Trophoblast cell (in vitro differentiated cells and primary cell): ENCODE results near the gene NPIPA3.
"Not testable (repeated sequence)": the region's sequence is repeated elsewhere in the genome, so short reads cannot be mapped to it uniquely, and the experiment has no call there.

Source experiments
- DNase-seq, 2 donors: peaks; one replicate each; pipeline ENCODE4 v3.0.0-alpha.2; 2016
- H2AFZ ChIP-seq: 2 replicates; pipeline ENCODE4 v1.6.1; 2013; ENCODE audit warnings: low read length, moderate library complexity, mild to moderate bottlenecking; ENCODE audit not compliant: insufficient read depth, poor library complexity
- H2AK5ac ChIP-seq: 2 replicates; pipeline ENCODE4 v1.6.1; 2013; ENCODE audit warnings: mild to moderate bottlenecking, low read length
- H2BK120ac ChIP-seq: 2 replicates; pipeline ENCODE4 v1.6.1; 2013; ENCODE audit warnings: low read length, mild to moderate bottlenecking, moderate library complexity; ENCODE audit not compliant: insufficient read depth, poor library complexity
- H2BK12ac ChIP-seq: 2 replicates; pipeline ENCODE4 v1.6.1; 2013; ENCODE audit warnings: mild to moderate bottlenecking, low read length, moderate library complexity
- H2BK5ac ChIP-seq: 2 replicates; pipeline ENCODE4 v1.6.1; 2013; ENCODE audit warnings: low read length, low read depth, moderate library complexity, mild to moderate bottlenecking; ENCODE audit not compliant: poor library complexity
- H3K14ac ChIP-seq: 2 replicates; pipeline ENCODE4 v1.6.1; 2013; ENCODE audit warnings: mild to moderate bottlenecking, low read length
- H3K18ac ChIP-seq: 2 replicates; pipeline ENCODE4 v1.6.1; 2013; ENCODE audit warnings: mild to moderate bottlenecking, low read length
- H3K23ac ChIP-seq: 2 replicates; pipeline ENCODE4 v1.6.1; 2013; ENCODE audit warnings: low read length
- H3K27ac ChIP-seq: 2 replicates; pipeline ENCODE4 v1.5.1; 2013; ENCODE audit warnings: low read depth, mild to moderate bottlenecking, inconsistent platforms, low read length, moderate library complexity
- H3K27me3 ChIP-seq: 2 replicates; pipeline ENCODE4 v1.6.1; 2013; ENCODE audit warnings: inconsistent platforms, mild to moderate bottlenecking, low read length, moderate library complexity; ENCODE audit not compliant: insufficient read depth
- H3K36me3 ChIP-seq, 2 experiments: 1 replicate in 1 of 2; 2 replicates in 1 of 2; pipeline ENCODE4 v1.6.1; 2013; ENCODE audit warnings: low read length in 2 of 2, mild to moderate bottlenecking in 2 of 2, moderate library complexity in 1 of 2; ENCODE audit not compliant: insufficient read depth in 2 of 2, control insufficient read depth in 1 of 2
- H3K4ac ChIP-seq: 2 replicates; pipeline ENCODE4 v1.6.1; 2013; ENCODE audit warnings: low read depth, mild to moderate bottlenecking, low read length, moderate library complexity
- H3K4me1 ChIP-seq, 2 experiments: 1 replicate in 1 of 2; 2 replicates in 1 of 2; pipeline ENCODE4 v1.6.1; 2013; ENCODE audit warnings: low read length in 2 of 2, mild to moderate bottlenecking in 2 of 2, moderate library complexity in 1 of 2; ENCODE audit not compliant: insufficient read depth in 2 of 2, control insufficient read depth in 1 of 2
- H3K4me2 ChIP-seq: 2 replicates; pipeline ENCODE4 v1.6.1; 2013; ENCODE audit warnings: inconsistent platforms, mild to moderate bottlenecking, low read length, moderate library complexity
- H3K4me3 ChIP-seq: 2 replicates; pipeline ENCODE4 v1.5.1; 2013; ENCODE audit warnings: mild to moderate bottlenecking, low read depth, low read length, inconsistent platforms
- H3K79me1 ChIP-seq: one replicate; pipeline ENCODE4 v1.6.1; 2013; ENCODE audit warnings: low read length
- H3K79me2 ChIP-seq: 2 replicates; pipeline ENCODE4 v1.6.1; 2013; ENCODE audit warnings: low read length, mild to moderate bottlenecking; ENCODE audit not compliant: control insufficient read depth, insufficient read depth, poor library complexity
- H3K9ac ChIP-seq: 2 replicates; pipeline ENCODE4 v1.6.1; 2013; ENCODE audit warnings: mild to moderate bottlenecking, low read length
- H3K9me3 ChIP-seq: 2 replicates; pipeline ENCODE4 v1.6.1; 2013; ENCODE audit warnings: low read depth, mild to moderate bottlenecking, control low read depth, inconsistent platforms, low read length; ENCODE audit not compliant: insufficient read depth
- H4K12ac ChIP-seq: 2 replicates; pipeline ENCODE4 v1.6.1; 2013; ENCODE audit warnings: low read depth, mild to moderate bottlenecking, low read length, moderate library complexity
- H4K8ac ChIP-seq: 2 replicates; pipeline ENCODE4 v1.6.1; 2013; ENCODE audit warnings: low read depth, mild to moderate bottlenecking, low read length, moderate library complexity
- H4K91ac ChIP-seq: one replicate; pipeline ENCODE4 v1.6.1; 2013; ENCODE audit warnings: low read depth, mild to moderate bottlenecking, low read length, moderate library complexity
- WGBS: extraction: QIAGEN DNeasy Blood & Tissue Kit; methylation state at CpG from one replicate; pipeline ENCODE4 v1.1.7; 2013; ENCODE audit warnings: missing lambda C conversion rate; ENCODE audit not compliant: insufficient read length, insufficient coverage; ENCODE audit errors: extremely low coverage; 5-methylcytosine and 5-hydroxymethylcytosine counted together

Gene NPIPA3

DNA sequence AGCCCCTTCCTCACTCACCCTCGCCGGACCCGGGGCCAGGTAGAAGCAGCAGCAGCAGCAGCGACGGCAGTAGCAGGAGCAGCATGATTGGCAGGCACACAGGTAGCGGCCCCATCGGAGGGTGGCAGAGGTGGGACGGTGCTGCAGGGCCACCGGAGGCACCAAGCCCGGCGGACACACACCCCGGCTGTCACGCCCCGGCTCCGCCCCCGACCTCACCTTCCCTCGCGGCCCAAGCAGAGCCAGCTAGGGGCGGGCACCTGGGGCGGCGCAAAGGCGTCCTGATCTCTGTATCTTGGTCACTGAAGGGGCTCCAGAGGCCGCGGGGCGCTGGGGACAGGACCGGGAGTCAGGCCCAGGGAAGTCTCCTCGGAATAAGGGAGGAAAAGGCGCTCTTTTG, 30.0 kb downstream of the NPIPA3 start:
- not testable (repeated sequence) for H3K4me2 ChIP-seq, H3K9ac ChIP-seq, H3K4me1 ChIP-seq, H3K4ac ChIP-seq, H2BK5ac ChIP-seq, H3K36me3 ChIP-seq, H3K4me3 ChIP-seq, H3K18ac ChIP-seq, H3K79me1 ChIP-seq, H4K12ac ChIP-seq, H2AK5ac ChIP-seq, H3K14ac ChIP-seq, H3K79me2 ChIP-seq, DNase-seq, H4K91ac ChIP-seq, H3K9me3 ChIP-seq, H2AFZ ChIP-seq, H2BK120ac ChIP-seq, H2BK12ac ChIP-seq, H3K27me3 ChIP-seq, H3K23ac ChIP-seq, H3K27ac ChIP-seq, H4K8ac ChIP-seq
- WGBS = no CpG with 5 or more reads among the region's 28 CpGs

DNA sequence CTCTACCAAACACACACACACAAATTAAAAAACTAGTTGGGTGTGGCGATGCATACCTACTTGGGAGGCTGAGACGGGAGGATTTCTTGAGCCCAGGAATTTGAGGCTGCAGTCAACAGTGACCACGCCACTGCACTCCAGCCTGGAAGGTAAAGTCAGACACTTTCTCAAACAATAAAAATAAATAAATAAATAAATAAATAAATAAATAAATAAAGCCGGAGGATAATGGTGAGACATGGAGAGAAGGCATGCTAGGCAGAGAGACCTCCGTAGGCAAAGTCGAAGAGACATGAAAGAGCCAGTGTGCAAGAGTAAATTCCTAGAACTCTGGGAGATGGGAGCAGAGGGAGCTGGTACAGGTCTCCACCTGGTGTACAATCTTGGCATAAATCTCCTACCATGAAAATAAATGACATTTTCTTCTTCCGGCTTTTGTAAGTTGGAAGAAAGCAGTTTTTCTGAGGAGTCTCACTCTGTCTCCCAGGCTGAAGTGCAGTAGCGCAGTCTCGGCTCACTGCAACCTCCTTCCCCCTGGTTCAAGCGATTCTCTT, 37.7 kb downstream of the NPIPA3 start:
- not testable (repeated sequence) for H3K18ac ChIP-seq, H3K4ac ChIP-seq, H4K8ac ChIP-seq, H2BK120ac ChIP-seq, H2AFZ ChIP-seq, H3K4me1 ChIP-seq, H3K79me1 ChIP-seq, DNase-seq, H2AK5ac ChIP-seq, H3K4me3 ChIP-seq, H3K27ac ChIP-seq, H4K91ac ChIP-seq, H2BK5ac ChIP-seq, H3K36me3 ChIP-seq, H4K12ac ChIP-seq, H3K4me2 ChIP-seq, H2BK12ac ChIP-seq, H3K79me2 ChIP-seq, H3K9ac ChIP-seq, H3K9me3 ChIP-seq, H3K27me3 ChIP-seq, H3K14ac ChIP-seq, H3K23ac ChIP-seq
- WGBS = no CpG with 5 or more reads among the region's 10 CpGs

DNA sequence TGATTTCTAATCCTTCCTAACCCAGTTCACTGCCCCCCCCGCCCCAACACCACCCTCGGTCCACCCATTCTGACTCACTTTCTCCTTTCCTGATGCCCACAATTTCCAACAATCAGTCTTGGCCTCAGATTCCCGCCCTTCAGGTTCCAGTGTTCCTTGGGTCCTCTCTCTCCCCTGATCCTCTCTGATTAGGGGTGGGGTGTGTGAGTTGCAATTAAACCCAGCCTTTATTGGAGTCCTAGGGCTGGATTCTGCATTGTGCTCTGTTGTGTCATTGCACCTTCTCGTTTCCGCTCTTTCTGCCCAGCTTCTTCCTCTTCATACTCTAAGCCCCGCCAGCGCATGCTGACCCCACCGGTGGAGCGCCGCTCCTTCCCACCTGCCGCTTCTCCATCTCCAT, 38.6 kb downstream of the NPIPA3 start:
- not testable (repeated sequence) for H4K8ac ChIP-seq, H3K79me1 ChIP-seq, H3K79me2 ChIP-seq, H2BK12ac ChIP-seq, DNase-seq, H3K14ac ChIP-seq, H2AK5ac ChIP-seq, H3K9me3 ChIP-seq, H4K91ac ChIP-seq, H4K12ac ChIP-seq, H3K4ac ChIP-seq, H3K4me1 ChIP-seq, H3K27me3 ChIP-seq, H2BK120ac ChIP-seq, H3K9ac ChIP-seq, H3K27ac ChIP-seq, H3K18ac ChIP-seq, H3K23ac ChIP-seq, H3K36me3 ChIP-seq, H2AFZ ChIP-seq, H3K4me3 ChIP-seq, H3K4me2 ChIP-seq, H2BK5ac ChIP-seq
- no CpG with 5 or more reads among the region's 11 CpGs for WGBS

DNA sequence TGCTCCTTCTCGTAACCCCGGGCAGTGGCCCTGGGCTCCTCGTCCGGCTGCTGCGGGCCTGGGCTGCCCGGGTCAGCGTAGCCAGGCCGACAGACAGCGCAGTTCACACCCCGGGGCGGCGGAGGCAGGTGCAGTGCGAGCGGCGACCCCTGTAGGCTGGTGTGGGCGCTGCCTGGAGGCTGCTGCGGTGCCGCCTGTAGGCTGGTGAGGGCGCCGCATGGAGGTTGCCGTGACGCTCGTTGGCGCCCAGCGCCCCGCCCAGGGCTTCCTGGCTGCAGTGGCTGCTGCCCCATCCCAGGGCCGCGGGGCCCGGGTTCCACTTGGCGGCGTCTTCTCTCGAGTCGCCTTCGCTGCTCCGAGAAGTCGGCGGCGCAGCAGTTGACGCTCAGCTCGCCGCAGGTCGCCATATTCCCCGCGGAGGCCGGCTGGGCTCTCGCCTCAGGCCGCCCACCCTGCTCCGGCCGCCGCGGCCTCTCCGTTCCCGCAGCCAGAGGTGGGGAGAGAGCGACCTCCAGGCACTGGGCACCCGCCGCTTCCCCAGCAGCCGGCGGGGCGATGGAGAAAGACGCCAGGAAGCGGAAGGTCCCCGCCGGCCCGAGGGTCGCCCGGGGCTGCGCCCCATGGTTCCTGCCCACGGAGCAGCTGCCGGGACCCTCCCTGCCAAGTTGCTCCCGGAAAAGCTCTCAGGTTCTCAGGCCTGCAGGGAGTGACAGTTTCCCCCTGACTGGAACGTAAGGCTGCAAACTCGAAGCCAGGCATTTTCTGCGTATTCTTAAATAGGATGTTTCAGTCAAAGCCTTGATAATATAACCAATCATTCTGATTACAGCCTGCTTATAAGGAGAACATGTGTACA, 39.3 kb downstream of the NPIPA3 start, which contains the start of gene NPIPA2:
Gene NPIPA2 (plus strand): TSS at position 261 of the 856 bp plus-strand sequence. CDS start 5,533 bp downstream, outside the sequence.
- WGBS = no CpG with 5 or more reads among the region's 73 CpGs
- not testable (repeated sequence) for H3K4ac ChIP-seq, H4K12ac ChIP-seq, H3K4me3 ChIP-seq, H3K36me3 ChIP-seq, H3K23ac ChIP-seq, H2BK5ac ChIP-seq, H2AFZ ChIP-seq, H4K8ac ChIP-seq, H3K79me2 ChIP-seq, H3K14ac ChIP-seq, H3K4me1 ChIP-seq, H2BK120ac ChIP-seq, DNase-seq, H2AK5ac ChIP-seq, H3K9ac ChIP-seq, H3K18ac ChIP-seq, H3K27ac ChIP-seq, H3K4me2 ChIP-seq, H3K79me1 ChIP-seq, H3K27me3 ChIP-seq, H4K91ac ChIP-seq, H2BK12ac ChIP-seq, H3K9me3 ChIP-seq
